Measurements from ENCODE around the gene TADA3.
"Not testable (repeated sequence)": the region's sequence is repeated elsewhere in the genome, so short reads cannot be mapped to it uniquely, and the experiment has no call there.

TADA3 gene

DNA sequence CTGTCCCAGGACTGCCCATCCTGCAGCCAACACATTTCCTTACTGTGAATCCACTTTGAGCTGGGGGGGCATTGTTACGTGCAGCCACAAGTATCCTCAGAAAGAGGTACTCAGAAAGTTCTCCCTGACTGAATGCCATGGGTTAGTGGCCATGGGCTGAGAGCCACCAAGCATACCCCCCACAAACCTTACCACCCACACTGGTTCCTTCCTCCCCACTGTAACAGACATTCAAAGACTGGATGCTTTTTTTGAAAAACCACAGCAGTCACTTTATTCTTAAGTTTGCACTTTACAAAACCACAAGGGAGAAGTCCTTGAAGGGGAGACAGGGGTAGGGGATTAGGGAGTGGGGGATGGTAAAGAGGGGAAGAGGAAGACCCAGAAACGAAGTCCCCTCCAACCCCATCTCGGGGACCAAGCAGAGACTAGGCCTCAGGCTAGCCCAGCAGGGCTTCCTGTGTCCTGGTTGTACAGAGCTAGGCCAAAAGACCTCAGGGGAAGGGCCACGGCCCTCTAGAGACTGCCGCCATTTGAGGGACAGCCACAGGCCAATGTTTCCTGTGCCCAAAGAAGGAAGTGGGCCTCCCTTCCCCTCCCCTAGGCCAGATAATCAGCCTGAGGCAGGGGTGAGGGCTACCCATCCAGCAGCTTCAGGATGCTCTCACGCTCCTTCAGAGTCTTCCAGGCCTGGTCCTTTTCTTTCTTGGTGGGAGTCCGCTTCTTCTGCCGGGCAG lies 12.4 kb downstream of the TADA3 start:
- TF ChIP-seq, protein P1, sequence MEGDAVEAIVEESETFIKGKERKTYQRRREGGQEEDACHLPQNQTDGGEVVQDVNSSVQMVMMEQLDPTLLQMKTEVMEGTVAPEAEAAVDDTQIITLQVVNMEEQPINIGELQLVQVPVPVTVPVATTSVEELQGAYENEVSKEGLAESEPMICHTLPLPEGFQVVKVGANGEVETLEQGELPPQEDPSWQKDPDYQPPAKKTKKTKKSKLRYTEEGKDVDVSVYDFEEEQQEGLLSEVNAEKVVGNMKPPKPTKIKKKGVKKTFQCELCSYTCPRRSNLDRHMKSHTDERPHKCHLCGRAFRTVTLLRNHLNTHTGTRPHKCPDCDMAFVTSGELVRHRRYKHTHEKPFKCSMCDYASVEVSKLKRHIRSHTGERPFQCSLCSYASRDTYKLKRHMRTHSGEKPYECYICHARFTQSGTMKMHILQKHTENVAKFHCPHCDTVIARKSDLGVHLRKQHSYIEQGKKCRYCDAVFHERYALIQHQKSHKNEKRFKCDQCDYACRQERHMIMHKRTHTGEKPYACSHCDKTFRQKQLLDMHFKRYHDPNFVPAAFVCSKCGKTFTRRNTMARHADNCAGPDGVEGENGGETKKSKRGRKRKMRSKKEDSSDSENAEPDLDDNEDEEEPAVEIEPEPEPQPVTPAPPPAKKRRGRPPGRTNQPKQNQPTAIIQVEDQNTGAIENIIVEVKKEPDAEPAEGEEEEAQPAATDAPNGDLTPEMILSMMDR (IDR thresholded peaks at IDR 0.05; ENCODE audit: insufficient read depth, missing control alignments): no peak
- FAIRE-seq (no peak), DNase-seq (ENCODE audit: insufficient read length, low spot score) (no peak)

- no peak for FAIRE-seq
- DNase-seq (ENCODE audit: insufficient read length, low spot score): no peak
- TF ChIP-seq, protein P1 (IDR thresholded peaks at IDR 0.05; ENCODE audit: insufficient read depth, missing control alignments): no peak
Measured at GRCh38 chr3:9779075-9779593, 13.1 kb downstream of the TADA3 start.

DNA sequence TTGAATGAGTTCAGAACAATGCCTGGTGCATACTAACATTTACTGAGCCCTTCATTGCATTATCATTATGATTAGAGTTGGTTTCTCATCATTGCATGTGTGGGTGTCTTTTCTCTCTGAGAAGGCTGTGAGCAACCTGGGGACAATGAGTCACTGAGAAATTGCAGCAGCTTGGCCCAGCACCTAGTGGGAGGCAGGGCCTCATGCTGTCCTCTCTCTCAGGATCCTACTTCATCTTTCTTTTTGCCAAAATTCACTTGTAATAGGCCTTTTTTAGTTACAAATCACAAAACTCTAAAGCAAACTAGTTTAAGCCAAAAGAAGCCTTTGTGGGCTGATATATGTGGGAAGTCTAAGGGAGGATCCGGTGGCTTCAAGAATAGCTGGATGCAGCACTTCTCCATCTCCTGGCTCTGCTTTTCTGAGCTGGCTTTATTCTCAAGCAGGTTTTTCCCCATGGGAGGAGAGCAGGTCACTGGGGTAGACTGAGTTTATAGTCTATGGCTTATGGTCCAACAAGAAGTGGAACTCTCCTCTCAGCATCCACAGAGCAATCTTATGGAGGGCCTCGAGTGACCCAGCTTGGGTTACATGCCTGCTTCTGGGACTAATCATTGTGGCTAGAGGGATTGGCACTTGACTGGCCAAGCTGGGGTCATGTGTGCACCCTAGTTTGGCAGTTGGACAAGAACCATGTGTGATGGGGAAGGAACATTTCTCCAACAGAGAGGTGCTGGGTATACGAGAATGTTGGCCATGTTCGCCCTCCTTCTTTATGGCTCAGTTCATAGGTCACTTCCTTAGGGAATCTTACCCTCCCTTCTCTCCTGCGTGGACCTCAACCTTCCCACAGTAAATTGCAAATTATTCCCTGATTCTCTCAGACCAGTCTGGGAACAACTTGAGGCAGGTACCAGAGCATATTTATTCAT lies 13.9 kb downstream of the TADA3 start:
- TF ChIP-seq, protein P1 (IDR thresholded peaks at IDR 0.05; ENCODE audit: insufficient read depth, missing control alignments): no peak
- FAIRE-seq (no peak), DNase-seq (ENCODE audit: insufficient read length, low spot score) (no peak)

GRCh38 chr3:9777694-9778021 lies 14.6 kb downstream of the TADA3 start:
- TF ChIP-seq, protein P1 (IDR thresholded peaks at IDR 0.05; ENCODE audit: insufficient read depth, missing control alignments): no peak
- DNase-seq (ENCODE audit: insufficient read length, low spot score): no peak
- FAIRE-seq: no peak

DNA sequence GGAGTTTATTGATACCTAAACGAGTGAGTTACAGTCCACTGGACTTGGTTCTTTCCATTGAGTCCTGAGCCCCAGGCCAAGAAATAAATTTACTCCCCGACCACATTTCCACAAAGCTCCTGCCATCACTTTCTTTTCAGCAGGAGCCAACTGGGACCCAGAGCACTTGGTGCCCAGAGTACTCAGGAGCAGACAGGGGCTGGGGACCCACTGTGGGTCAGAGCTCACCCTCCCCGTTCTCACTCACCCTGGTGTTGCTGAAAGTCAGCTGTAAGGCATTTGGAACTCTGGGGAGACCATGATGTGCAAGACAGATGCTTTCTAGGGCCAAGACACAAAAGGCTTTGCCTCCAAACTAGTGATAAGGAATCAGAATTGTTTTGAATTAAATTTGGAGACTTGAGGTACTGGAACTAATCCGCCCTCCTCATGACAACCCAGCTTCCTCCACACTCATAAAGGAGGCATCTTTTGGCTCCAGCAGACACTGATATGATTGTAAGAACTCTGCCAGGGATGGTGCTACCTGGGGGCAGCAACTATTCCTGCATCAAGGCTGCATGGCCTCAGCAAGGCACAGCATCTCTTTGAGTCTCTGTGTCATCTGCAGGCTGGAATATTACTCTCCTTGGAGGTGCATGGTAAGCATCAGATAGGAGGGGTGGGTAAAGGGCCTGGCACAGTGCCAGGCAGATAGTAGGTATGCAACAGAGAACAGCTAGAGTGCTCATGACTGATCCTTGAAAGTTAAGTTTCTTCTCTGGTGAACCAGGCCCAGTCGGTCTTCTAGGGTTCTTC lies 15.2 kb downstream of the TADA3 start:
- TF ChIP-seq, protein P1 (IDR thresholded peaks at IDR 0.05; ENCODE audit: insufficient read depth, missing control alignments): no peak
- no peak for FAIRE-seq

DNA sequence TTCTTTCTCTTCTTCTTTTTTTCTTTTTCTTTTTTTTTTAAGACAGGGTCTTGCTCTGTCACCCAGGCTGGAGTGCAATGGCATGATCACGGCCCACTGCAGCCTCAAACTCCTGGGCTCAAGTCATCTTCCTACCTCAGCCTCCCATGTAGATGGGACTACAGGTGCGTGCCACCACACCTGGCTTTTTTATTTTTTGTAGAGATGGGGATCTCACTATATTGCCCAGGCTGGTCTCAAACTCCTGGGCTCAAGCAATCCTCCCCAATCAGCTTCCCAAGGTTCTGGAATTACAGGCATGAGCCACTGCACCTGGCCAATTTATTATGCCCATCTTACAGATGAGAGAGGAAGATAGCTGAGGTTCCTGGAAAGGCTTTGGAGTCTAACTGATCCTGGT lies 21.3 kb downstream of the TADA3 start:
- FAIRE-seq; DNase-seq (ENCODE audit: insufficient read length, low spot score): not testable (repeated sequence)

More for the DNA sequence above, 15.2 kb downstream of the TADA3 start:
- no peak for DNase-seq (ENCODE audit: insufficient read length, low spot score)

DNA sequence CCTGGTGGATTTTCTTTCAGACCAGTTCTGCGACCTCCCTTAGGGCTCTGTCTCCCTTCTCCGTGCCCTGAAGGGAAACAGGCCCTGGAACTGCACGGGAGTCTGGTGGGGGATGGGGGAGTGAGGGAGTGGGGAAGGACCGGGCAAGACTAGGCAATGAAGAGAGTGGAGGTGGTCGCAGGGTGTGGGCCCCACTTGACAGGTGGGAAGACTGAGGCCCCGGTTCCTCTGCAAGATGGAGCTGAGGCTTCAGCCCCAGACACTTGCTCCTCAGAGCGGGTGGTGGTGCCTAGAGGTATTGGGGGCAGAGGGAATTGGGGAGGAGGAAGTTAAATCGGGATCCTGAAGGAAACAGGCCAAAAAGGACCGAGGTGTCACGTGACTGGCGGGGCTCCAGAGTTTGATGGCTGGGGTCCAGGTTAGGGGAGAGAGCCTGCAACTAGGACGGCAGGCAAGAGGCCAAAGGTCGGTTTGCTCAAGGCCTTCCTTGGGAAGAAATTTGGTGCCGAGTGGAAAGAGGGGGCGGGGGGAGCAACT lies 21.9 kb downstream of the TADA3 start:
- TF ChIP-seq, protein P1 (IDR thresholded peaks at IDR 0.05; ENCODE audit: insufficient read depth, missing control alignments): no peak
- FAIRE-seq (no peak), DNase-seq (ENCODE audit: insufficient read length, low spot score) (no peak)

All from D721Med (cell line).